HG03520 (cell line): ENCODE results near the gene GFER.
"Not testable (repeated sequence)": the region's sequence is repeated elsewhere in the genome, so short reads cannot be mapped to it uniquely, and the experiment has no call there.

ENCODE experiments used
- ATAC-seq: cut with Tn5 transposase; IDR thresholded peaks from one replicate; pipeline ENCODE4 v1.9.1; 2021; ENCODE audit warnings: mild to moderate bottlenecking, moderate library complexity; ENCODE audit not compliant: unreplicated experiment

The GFER gene

DNA sequence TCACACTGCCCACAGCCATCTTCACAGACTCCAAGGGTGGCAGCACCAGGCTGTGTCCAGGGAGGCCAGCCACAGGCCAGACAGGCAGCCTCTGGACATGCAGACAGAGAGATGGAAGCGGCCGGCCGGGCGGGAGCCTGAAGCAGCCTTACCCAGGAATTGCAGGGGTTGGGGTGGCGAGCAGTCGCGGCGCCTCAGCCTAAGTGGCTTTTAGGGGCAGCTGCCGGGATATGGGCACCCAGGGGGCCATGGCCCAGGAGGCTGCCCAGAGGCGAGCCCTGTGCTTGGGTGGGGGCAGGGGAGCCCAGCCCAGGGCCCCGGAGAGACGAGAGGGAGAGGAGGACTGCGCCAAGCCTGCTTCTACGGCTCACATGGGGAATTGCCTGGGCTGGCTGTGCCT lies 41.3 kb downstream of the GFER start:
- no peak for ATAC-seq

DNA sequence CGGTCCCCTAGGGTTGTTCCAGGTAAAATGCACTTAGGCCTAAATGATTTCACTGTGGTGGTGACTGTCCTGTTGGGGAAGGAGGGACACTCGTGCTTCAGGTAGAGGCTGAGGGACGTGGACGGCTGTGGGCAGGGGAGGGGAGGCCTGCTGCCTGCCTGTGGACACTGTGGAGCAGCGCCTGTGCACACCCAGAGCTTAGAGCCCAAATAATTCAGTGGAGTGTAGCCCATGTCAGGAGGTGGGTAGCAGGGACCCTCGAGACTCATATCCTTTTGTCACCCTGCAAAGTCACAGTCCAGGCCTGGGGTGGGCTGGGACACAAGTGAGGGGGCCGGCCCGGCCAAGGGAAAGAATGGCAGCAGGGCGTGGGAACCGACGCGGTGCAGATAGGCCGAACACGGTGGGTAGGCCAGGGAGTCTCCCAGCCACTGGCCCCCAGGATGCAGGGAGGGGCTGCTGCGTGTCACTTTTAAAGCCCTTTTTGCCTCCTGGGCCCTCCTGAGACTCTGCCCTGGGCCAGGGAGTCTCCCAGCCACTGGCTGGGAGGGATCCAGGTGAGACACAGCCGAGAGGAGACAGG lies 42.0 kb downstream of the GFER start:
- no peak for ATAC-seq

- ATAC-seq: no peak
Measured at GRCh38 chr16:2026461-2027023, 42.5 kb downstream of the GFER start, which contains the start of gene NHERF2. NHERF2 (plus strand) TSS chr16:2026902; CDS start chr16:2027006, 104 bp downstream.

GRCh38 chr16:2027024-2028010 lies 43.3 kb downstream of the GFER start:
- no peak for ATAC-seq

DNA sequence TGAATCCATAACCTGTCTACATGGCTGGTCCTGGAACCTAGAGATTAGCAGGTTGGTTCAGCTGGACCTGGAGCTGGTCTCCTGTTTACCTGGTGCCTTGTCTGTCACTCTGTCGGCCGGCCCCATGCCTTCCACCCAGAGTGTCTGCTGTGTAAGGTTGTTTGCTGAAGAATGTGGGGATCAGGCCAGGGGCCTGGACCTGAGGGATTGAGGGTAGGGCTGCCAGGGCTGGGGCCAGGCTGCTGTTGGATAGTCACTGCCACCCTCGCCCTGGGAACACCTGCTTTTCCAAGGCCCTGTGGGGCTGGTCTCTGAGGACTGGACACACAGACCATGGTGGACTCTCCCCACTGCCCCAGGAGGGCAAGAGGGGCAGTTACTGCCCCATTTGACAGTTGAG lies 44.2 kb downstream of the GFER start:
- no peak for ATAC-seq

- ATAC-seq: no peak
Measured at GRCh38 chr16:2028620-2029220, 44.7 kb downstream of the GFER start.

GRCh38 chr16:2029350-2029749 lies 45.4 kb downstream of the GFER start:
- no peak for ATAC-seq

GRCh38 chr16:2030036-2030435 lies 46.0 kb downstream of the GFER start:
- ATAC-seq: no peak

GRCh38 chr16:2031081-2031577 lies 47.1 kb downstream of the GFER start:
- no peak for ATAC-seq

- ATAC-seq: no peak
Measured at GRCh38 chr16:2032285-2033056, 48.5 kb downstream of the GFER start.

- no peak for ATAC-seq
Measured at GRCh38 chr16:2033057-2033908, 49.3 kb downstream of the GFER start.

GRCh38 chr16:2033909-2034695 lies 50.1 kb downstream of the GFER start:
- not testable (repeated sequence) for ATAC-seq

GRCh38 chr16:2034696-2035430 lies 50.9 kb downstream of the GFER start:
- no peak for ATAC-seq

DNA sequence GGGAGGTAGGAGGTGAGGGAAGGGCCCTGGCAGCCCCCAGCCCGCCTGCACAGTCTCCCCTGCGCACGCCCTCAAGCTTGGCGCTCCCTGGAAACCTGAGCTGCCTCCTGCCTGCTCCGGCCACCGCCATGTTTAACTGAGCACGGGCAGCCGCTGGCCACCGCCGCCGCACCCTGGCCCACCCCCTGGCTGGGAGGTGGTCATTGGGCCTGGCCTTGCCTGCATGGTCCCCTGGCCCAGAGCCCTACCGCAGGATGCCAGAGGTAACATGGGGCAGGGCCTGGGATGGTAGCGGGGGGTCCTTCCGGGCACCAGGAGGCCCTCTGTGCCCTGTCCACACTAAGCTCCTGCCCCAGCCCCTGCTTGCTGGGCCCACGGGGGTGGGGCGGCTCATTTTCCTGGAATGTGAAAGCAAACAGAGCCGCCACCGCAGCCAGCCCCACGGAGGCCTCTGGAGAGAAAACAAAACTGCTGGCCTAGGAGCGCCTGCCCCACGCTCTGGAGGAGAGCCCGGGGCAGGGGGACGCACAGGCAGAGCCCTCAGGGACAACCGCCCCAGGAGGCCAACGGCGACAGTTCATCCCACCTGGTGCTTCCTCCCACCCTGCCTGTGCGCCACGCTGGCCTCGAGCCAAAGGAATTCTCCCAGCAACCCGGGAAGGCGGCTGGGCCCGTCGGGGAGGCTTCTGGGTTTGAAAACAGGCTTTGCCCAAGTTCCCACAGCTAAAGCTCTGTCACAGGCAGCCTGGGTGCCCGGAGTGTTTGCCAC lies 51.6 kb downstream of the GFER start:
- ATAC-seq: no peak

DNA sequence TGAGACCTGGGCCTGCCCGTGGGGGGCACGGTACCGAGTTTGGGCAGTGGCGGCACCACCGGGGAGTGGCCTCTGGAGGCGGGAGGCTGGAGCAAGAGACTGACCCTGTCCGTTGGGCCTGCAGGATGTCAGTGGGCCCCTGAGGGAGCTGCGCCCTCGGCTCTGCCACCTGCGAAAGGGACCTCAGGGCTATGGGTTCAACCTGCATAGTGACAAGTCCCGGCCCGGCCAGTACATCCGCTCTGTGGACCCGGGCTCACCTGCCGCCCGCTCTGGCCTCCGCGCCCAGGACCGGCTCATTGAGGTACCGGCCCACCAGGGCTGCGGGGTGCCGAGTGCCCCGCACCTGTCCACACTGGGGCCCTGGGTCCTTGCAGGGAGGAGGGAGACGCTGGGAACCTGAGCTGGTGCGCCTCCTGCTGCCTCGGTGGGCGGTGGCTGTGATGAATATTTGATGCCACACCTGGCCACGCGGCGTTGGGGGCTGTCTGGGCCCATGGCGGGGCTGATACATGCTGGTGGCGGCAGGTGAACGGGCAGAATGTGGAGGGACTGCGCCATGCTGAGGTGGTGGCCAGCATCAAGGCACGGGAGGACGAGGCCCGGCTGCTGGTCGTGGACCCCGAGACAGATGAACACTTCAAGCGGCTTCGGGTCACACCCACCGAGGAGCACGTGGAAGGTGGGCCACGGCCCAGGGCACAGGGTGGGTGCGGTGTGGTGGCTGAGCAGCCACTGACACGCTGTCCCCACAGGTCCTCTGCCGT lies 52.4 kb downstream of the GFER start:
- ATAC-seq: no peak

DNA sequence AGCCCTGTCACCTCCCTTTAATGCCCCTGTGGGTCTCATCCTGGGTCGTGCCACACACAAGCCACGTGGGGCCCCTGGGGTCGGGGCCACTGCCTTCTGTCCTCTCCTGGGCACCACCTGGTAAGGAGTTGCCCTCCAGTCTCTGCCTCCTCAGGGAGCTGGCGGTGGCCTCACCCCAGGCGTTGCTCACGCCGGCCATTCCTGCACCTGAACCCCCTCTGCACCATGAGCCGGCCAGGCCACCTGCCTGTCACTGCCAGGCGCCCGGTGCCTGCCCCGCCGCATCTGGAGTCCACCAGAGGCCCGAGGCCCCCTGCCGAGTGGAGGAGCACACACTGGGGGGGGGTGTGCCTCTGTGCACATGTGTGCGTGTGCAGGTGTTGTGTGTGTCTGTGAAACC lies 53.1 kb downstream of the GFER start:
- ATAC-seq: no peak
